GM18526 (cell line): ENCODE measurements around the gene CCDC188.

Source experiments
- POLR2A ChIP-seq: IDR thresholded peaks from 3 replicates; pipeline ENCODE4 v1.6.1; 2011; ENCODE audit not compliant: insufficient read length; ENCODE audit errors: extremely low read depth

Gene CCDC188

GRCh38 chr22:20178075-20178914 is 27.4 kb upstream of the CCDC188 start:
- no peak for TF ChIP-seq POLR2A

GRCh38 chr22:20177217-20177911 is 26.5 kb upstream of the CCDC188 start:
- no peak for TF ChIP-seq POLR2A

- no peak for TF ChIP-seq POLR2A
These were observed 25.7 kb upstream of the CCDC188 start for GRCh38 chr22:20176421-20177085.

- TF ChIP-seq POLR2A: no peak
These were observed 24.7 kb upstream of the CCDC188 start for GRCh38 chr22:20175597-20175900.

- TF ChIP-seq POLR2A: no peak
These were observed 24.1 kb upstream of the CCDC188 start for GRCh38 chr22:20174785-20175596.

- no peak for TF ChIP-seq POLR2A
These were observed 22.9 kb upstream of the CCDC188 start for GRCh38 chr22:20173772-20174171.

- TF ChIP-seq POLR2A: no peak
These were observed 22.4 kb upstream of the CCDC188 start for GRCh38 chr22:20173246-20173645.

GRCh38 chr22:20172141-20172613 is 21.3 kb upstream of the CCDC188 start:
- no peak for TF ChIP-seq POLR2A

- TF ChIP-seq POLR2A: no peak
These were observed 20.7 kb upstream of the CCDC188 start for GRCh38 chr22:20171288-20172140.

- no peak for TF ChIP-seq POLR2A
These were observed 19.3 kb upstream of the CCDC188 start for GRCh38 chr22:20170170-20170569.

GRCh38 chr22:20169253-20169822 is 18.5 kb upstream of the CCDC188 start:
- TF ChIP-seq POLR2A: no peak

GRCh38 chr22:20167643-20168322 is 16.9 kb upstream of the CCDC188 start:
- no peak for TF ChIP-seq POLR2A

GRCh38 chr22:20166703-20167102 is 15.8 kb upstream of the CCDC188 start:
- TF ChIP-seq POLR2A: no peak
